CD4-positive, alpha-beta T cell treated with Interleukin-4 for 4 hours (primary cell): Measurements from ENCODE around the gene CALCA.
"Not testable (repeated sequence)": the region's sequence is repeated elsewhere in the genome, so short reads cannot be mapped to it uniquely, and the experiment has no call there.

Experiments
- DNase-seq: peaks from one replicate; pipeline ENCODE4 v3.0.0-alpha.2; 2020

Gene CALCA, protein sequence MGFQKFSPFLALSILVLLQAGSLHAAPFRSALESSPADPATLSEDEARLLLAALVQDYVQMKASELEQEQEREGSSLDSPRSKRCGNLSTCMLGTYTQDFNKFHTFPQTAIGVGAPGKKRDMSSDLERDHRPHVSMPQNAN

DNA sequence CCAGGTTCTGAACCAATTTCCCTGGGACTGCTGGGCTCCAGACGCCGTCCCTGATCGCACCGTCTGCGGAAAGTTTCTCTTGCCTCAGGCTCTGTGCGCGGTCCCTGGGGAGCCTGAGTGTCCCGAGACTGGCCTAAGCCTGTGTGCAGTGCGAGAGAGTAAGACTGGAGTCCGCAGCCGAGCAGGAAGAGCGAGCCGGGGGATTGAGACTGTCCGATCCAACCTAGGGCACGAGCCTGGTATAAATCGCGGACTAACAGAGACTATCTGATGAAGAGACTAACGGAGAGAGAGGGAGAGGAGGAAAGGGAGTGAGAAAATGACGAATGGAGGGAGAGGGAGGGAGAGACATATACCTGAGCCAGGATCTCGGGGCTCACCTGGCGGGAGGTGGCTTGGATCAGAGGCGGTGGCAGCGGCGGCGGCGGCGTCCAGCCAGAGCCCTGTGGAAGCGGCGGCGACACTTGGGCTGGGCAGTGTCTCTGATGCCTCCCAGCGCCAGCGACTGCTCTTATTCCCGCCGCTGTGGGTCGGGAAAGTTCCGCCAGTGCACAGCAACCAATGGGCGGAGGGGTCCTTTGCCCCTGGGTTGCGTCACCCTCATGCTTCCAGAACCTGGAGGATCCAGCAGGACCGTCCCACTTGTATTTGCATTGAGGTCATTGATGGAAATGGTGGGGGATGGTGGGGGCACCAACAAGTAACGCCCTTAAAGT lies at the start of gene CALCA:
Gene CALCA (minus strand): TSS at position 487 of the 716 bp plus-strand sequence. CDS start 1,159 bp downstream, outside the sequence.
- no peak for DNase-seq

DNA sequence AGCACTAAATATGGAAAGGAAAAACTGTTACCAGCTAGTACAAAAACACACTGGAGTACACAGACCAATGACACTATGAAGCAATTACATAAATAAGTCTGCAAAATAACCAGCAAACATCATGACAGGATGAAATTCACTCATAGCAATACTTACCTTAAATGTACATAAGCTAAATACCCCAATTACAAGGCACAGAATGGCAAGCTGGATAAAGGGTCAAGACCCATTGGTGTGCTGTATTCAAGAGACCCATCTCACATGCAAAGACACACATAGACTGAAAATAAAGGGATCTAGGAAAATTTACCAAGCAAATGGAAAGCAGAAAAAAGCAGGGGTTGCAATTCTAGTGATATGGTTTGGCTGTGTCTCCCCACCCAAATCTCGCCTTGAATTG lies 44.0 kb upstream of the CALCA start:
- no peak for DNase-seq

DNA sequence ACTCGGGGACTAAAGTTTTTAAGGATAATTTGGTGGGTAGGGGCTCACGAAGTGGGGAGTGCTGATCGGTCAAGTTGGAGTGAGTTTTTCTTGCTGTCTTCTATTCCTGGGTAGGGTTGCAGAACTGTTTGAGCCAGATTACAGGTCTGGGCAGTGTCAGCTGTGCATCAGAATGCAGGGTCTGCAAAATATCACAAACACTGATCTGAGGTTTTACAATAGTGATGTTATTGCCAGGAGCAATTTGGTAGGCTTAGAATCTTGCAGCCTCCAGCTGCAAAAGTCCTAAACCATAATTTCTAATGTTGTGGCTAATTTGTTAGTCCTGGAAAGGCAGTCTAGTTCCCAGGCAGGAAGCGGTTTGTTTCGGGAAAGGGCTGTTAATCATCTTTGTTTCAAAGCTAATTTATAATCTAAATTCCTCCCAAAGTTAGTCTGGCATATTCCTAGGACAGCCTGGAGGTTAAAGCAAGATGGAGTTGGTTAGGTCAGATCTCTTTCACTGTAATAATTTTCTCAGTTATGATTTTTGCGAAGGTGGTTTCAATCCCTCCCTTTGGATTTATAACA lies 39.7 kb upstream of the CALCA start:
- DNase-seq, result no peak

DNA sequence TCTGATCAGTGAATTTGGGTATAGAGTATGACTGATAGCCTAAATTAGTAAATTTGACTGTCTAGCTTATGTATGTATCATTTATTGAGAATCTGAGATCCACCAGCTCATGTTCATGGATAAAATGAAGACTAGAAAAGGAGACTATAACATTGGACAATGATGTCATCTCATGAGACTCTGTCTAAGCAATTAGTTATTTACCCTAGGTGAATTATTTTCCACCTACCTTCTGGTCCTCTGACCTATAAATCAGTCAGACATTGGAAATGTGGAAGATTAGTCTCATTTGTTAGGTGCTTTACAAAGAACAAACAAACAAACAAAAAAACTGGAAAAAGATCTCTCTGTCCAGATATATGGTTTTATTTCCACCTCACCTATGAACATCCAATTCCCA lies 38.7 kb upstream of the CALCA start:
- no peak for DNase-seq

DNA sequence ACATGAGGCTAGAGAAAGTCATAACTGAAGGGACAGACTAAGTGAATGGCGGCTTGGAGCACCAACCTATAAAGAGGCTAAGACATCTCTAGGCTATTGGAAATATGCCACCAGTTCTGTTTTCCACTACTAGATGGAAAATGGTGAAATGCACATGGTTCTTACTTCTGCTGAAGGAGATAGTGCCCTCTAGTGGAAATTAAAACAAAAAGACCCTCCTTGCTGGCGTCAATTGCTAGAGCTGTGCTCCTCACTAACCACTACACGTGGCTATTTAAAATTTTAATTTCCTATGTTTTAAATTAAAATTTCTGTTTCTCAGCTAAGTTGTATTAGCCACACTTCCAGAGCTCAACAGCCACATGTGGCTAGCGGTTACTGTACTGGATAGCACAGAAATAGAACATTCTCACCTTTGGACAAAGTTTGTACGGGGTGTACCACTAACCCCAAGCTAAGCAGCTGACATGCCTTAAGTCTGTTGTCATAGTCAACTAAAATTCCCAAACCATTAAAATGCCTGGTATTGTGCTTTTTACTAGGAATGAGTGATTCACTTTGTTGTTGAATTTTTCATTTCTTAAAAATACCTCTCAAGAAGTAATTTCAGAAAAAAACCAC lies 34.1 kb upstream of the CALCA start:
- peak; percentile 40 for DNase-seq

DNA sequence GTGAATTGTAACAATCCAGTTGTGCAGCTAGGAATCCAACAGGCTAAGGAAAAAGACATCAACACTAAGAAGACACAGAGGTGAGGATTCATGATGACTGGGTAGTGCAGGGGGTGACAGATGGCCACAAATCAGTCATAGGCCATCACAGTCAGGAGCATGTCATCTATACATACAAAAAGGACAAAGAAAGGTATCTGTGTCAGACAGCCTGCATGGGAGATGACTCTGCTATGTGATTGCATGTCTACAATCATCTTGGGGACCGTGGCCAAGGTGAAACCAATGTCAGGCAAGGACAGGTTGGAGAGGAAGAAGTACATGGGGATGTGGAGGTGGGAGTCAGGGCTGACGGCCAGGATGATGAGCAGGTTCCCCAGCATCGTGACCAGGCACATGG lies 16.0 kb upstream of the CALCA start:
- not testable (repeated sequence) for DNase-seq

DNA sequence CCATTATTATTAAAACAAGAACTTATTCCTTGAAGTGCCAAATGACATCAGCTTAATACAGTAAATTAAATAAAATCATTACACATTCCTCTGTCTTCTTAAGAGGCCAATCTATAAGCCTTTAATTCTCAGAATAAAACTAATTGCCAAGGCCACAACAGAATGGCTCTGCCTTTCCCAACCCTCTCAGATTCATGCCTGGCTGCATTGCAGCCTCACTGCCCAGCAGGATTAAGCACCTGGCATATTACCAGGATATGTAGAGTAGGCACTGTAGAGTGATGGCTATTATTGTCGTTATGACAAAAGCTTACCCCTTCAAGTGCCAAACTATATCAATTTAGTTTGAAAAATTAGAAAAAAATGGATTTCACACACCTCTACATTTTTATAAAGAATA lies 9.4 kb upstream of the CALCA start:
- DNase-seq, result no peak

DNA sequence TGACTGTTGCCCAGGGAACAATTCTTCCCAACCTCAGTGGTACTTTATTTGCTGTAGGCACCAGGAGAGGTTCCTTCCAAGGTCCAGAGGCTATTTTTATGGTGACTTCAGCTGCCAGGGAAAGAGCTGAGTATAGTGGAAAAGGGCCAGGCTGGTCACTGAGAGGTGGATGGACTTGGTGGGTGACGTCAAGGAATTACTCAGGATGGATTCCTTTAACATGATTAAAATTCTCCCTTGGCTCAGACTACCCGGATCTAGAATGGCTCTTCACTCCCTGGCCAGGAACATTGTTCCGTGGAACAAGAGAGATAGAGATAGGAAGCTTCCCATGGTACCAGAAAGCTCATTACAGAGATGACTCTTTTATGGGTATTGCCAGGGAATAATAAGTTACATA lies 8.7 kb upstream of the CALCA start:
- DNase-seq, result no peak

DNA sequence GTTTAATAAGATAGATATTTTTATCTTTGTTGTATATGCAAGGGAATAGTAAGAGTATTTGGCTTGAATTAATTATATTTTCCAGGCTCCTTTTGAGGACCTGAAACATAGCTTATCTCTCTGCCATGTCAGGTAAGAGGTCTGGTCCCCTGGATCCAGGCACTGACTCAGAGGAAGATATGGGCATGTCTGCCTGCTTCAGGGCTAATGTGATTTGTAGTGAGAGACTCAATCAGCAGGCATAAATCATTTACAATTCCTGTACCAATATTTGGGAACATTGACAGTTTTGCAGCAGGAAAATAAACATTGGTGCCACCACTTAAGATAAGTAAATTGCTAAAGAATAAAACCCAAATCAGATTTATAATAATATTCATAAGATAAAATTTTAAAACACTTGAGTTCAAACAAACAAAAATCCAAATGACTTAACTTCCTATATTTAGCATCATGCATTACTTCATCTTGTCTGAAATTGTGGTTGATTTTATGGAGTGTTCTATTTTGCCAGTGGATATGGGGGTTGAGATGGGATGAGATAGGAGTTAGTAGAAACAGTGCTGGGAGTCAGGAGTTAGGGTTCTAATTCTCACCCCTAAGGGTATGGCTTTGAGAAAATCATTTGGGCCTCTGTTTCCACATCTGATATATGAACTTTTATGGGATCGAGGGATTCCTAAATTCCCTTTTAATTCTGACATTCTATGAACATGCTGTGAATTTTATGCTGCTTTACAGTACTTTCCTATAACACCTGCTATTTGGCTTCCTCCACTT lies 5.1 kb upstream of the CALCA start:
- no peak for DNase-seq

DNA sequence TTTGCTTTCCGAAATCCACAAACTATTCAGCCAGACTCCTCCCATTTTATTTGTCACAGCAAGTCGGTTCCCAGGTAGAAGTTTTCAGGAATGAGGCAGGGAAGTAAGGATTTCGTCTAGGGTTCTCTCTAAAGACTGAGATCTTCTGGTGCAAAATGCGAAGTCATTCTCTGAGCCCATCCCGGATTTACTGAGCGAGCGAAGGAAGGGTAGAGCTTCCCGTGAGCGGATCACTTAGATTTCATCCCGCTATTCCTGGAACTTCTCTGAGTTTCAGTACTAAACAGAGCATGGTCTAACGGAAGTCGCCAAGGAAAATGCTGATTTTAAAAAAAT lies 3.1 kb upstream of the CALCA start:
- DNase-seq, result no peak

DNA sequence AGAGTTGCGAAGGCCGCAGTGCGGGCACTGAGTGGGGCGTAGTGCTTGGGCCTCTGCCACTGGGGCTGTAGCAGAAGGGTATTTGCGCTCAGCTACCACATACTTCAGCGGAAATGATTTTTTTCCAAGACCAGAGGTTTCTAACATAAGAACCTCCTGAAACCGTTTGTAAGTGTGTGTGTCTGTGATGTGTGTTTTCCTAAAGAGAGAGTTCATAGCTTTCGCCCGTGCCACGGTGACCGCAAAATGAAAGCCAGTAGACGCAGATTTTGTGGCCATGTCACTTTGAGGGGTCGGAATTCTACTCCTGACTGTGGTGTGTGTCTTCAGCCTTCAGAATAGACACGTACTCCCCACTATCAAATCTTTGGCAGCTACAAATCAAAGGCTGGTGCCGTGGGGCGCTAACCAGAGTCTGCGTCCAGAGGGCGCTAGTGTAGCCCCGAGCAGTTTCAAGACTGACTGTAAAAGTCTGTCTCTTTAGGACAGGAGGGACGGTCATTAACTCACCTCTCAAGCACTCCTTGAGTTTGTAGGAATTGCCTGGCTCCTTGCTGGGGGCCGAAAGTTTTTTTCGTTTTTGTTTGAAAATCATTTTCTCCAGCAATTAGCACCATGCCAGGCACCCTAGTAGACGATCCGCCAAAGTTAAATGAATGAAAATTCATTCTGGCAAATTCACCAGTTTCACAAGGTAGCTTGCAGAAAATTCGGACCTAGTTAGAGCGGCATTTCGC lies 2.5 kb upstream of the CALCA start:
- DNase-seq, result peak; percentile 31

DNA sequence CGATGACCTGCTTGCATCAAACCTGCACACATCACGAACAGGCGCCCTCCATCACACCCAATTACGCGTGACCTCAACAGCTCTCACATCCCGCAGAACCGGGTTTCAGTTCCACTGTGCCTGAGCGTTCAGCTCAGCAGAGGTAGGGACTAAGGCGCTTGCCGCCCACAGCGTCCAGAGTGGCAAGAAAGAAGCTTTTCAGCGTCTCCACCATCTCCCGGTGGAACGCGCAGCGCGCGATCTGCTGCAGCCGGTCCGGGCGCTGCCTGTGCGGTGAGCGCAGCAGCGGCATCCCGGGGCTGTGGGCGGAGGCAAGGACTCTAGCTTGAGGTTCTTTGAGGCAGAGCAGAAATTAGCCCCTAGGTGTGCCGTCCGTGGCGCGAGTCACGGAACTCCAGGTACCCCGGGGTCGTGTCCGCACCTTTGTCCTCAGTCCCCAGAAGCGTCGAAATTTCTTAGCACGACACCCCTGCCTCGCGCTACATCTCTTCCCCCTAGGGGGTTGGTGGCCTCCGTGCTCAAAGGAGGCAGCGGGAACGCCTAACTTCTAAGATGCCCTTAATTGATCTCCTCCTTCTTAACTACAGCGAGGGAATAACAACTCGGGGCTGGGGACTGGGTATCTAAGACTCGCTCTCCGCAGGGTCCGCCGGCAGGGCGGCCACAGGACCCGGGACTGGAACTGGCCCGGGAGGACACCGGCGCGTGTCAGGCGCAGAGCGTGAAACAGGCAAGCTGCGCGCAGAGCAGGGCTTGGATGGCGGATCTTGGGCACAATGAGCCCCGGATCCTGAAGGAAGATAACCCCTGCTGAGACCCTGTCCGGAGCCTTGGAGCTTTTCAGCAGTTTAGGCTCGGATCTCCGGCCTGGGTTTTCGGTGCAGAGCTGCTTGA lies 1.7 kb upstream of the CALCA start:
- no peak for DNase-seq

DNA sequence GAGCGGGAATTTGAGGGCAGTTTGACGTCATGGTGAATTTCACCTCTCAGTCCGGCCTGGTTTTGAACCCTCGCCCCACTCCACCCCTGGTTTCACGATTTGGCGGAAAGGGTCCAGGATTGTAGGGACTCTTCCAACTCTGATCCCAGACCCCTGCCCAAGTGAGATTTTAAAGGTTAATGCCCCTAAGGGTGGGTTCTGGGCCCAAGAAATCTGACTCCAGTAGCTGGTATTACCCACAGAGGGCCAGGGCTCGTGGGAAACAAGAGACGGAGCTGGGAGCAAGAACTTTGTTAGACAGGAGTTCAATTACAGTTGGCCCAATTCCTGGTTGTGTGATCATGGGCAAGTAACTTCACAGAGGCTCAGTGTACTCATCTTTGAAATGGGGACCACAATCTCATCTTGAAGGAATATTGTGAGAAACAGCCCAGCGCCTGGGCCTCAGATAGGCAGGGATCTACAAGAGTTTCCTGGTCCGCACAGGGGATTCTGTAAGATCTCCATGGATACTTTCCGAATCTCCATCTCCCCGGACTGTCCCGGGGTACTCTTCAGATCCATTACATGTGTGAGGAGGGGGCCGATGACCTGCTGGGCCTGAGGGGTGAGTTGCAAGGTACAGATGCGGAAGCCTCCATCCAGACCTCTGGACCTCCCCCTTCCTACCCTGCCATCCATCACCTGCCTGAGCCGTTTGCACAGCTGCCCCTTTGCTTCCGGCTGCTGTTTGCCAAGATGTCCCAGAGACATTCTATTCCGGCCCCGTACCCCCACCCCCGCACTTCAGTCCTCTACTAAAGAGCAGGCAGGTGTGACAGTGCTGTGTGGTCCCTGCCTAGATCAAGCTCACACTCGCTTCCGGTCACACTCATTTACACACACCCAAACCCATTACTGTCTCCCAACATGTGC lies 687 bp upstream of the CALCA start:
- no peak for DNase-seq

DNA sequence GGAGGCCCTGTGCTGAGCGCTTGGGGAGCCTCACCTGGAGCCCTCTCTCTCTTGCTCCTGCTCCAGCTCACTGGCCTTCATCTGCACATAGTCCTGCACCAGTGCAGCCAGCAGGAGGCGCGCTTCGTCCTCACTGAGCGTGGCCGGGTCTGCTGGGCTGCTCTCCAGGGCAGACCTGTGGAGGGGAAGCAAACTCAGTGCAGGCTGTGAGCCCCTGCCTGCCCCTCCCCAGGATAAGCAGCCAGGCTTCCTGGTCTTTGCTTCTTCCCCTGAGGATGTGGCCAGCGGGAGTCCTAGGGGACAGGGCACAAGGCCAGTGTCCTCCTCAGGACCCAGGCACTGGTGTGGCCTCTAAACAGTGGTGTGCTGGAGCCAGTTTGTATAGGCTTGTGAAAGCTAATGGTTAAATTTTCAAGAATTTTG lies 2.2 kb downstream of the CALCA start:
- DNase-seq, result no peak

DNA sequence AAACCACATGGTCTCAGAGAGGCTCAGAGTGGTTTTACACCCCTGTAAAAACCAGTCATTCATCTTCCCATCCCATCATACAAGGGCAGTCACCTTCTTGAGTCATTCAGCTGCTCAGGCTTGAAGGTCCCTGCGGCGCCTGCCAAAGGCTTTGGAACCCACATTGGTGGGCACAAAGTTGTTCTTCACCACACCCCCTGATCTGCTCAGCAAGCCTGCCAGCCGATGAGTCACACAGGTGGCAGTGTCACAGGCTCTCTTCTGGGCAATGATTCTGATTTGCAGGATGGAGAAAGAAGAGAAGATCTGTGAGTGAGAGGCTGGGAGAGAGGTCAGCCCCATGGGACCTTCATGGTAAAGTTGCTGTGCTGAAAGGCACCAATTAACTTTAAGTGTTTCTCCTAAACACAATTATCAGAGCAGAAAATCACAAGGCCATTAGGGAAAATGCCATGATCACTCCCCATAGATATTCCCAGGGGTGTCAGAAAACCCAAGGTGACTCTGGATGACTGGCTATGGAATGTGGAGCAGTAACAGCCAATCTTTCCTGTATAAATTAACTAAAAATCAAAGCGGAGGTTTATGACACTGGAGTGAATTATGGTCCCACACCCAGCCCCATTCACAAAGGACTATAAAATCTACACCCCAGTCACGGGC lies 4.4 kb downstream of the CALCA start:
- no peak for DNase-seq

DNA sequence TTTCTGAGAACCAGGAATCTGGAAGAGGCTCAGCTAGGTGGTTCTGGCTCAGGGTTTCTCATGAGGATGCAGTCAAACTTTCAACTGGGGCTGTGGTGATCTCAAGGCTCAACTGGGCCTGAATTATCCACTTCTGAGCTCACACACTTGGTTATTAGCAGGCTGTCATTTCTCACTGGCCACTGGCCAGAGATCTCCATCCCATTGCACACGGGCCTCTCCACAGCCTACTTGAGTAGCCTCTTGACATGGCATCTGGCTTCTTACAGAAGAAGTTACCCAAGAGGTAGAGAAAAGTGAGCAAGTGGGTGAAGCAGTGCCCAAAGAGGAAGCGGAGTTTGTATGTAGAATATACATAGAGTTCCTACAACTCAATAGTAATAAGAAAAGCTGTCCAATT lies 16.0 kb downstream of the CALCA start:
- no peak for DNase-seq

DNA sequence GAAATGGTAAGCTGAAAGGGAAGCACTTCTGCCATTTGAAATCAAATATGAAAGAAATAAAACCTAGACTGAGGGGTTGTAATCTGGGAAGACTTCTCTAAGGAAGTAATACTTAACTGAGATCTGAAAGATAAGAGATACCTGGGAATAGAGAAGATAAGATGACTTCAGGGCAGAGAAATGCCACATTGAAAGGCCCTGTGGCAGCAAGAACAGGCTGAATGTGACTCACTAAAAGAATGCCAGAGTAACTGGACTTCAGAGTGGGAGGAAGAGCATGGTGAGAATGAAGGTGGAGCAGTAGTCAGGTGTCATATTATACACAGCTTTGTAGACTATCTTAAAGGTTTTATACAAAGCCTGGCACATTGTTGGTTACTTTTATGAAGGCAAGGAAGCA lies 17.6 kb downstream of the CALCA start:
- DNase-seq, result no peak

DNA sequence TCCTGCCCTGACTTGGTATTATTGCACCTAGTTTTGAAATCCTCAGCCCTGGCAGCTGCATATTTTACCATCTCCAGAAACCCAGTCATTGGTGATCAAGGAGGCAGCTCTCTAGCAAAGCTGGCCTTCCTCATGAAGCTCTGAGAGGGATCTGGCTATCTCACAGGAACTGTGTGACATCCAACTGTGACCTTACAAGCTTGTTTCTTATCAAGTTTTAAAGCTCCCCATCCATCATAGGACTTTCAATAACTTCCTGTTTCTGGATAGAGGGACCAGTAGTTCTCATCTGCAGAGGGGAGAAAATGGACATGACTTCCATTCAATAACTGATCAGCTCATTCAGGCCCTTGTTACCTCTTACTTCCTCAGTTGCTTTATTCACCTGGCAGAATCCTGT lies 18.2 kb downstream of the CALCA start:
- DNase-seq, result no peak

DNA sequence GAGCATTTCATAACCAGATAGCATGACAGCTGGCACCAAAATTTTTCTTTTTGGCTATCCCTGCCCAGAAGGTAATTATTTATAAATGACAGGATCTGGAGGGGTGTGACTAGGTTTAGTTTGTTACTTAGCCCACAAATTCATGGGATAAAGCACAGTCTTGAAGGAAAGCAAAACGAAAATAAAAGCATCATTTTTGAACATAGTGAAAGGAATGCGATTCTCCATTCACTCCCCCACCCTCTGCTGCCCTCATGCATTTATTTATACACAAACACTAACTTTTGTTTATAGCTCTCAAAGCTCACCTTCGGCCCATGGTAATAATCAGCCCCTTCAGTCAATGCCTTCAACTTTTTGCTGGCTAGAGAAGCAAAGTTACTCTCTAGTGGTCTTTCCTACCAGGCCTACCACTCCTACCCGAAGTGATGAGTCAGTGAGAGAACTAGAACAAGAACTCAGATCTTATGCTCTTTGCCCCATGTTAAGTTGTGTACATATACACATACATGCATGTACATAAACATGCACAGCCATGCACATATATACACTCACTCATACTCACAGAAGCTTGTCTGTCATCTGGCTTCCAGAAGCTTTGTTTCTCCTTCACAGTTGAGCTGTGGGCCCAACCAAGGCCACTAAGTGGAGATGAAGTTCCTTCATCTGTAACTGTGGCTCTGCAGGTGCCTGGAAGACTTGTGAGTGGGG lies 22.6 kb downstream of the CALCA start:
- DNase-seq, result no peak
